NCI-H1694 (cell line): Measurements from ENCODE around the gene ZFYVE28.

Experiments
- DNase-seq: peaks from one replicate; lab custom pipeline; 2025; lab: John Stamatoyannopoulos, UW

ZFYVE28 gene

GRCh38 chr4:2367626-2368025 is 50.8 kb downstream of the ZFYVE28 start:
- no peak for DNase-seq

GRCh38 chr4:2366252-2367192 is 51.9 kb downstream of the ZFYVE28 start:
- peak; percentile 25 for DNase-seq

GRCh38 chr4:2365913-2366210 is 52.6 kb downstream of the ZFYVE28 start:
- DNase-seq: no peak

GRCh38 chr4:2365054-2365912 is 53.2 kb downstream of the ZFYVE28 start:
- no peak for DNase-seq

GRCh38 chr4:2364654-2365053 is 53.8 kb downstream of the ZFYVE28 start:
- no peak for DNase-seq

- DNase-seq: no peak
Measured at GRCh38 chr4:2363951-2364653, 54.3 kb downstream of the ZFYVE28 start.

- DNase-seq: no peak
Measured at GRCh38 chr4:2363056-2363721, 55.3 kb downstream of the ZFYVE28 start.

GRCh38 chr4:2362266-2363055 is 56.0 kb downstream of the ZFYVE28 start:
- DNase-seq: no peak

- DNase-seq: no peak
Measured at GRCh38 chr4:2361366-2362265, 56.8 kb downstream of the ZFYVE28 start.

GRCh38 chr4:2360396-2360730 is 58.1 kb downstream of the ZFYVE28 start:
- DNase-seq: no peak

- DNase-seq: no peak
Measured at GRCh38 chr4:2359591-2360395, 58.7 kb downstream of the ZFYVE28 start.

- DNase-seq: no peak
Measured at GRCh38 chr4:2357821-2358745, 60.4 kb downstream of the ZFYVE28 start.

- peak; percentile 71 for DNase-seq
Measured at GRCh38 chr4:2356123-2357069, 62.0 kb downstream of the ZFYVE28 start.

- DNase-seq: no peak
Measured at GRCh38 chr4:2354760-2355159, 63.7 kb downstream of the ZFYVE28 start.

- no peak for DNase-seq
Measured at GRCh38 chr4:2354118-2354517, 64.3 kb downstream of the ZFYVE28 start.

GRCh38 chr4:2353222-2354107 is 65.0 kb downstream of the ZFYVE28 start:
- peak; percentile 68 for DNase-seq
